ENCODE data around the gene DOHH.
A peak's percentile ranks its signal among the peaks of the same experiment; 100 is the strongest.

The DOHH gene

GRCh38 chr19:3507371-3508120, 7.1 kb upstream of the DOHH start:
- TF ChIP-seq GATA2 (IDR thresholded peaks at IDR 0.05; ENCODE audit: low read depth, low read length) (no peak), GATA3 (IDR thresholded peaks at IDR 0.05; ENCODE audit: low read depth, low read length) (no peak)

- TF ChIP-seq GATA3 (IDR thresholded peaks at IDR 0.05; ENCODE audit: low read depth, low read length) (no peak), GATA2 (IDR thresholded peaks at IDR 0.05; ENCODE audit: low read depth, low read length) (no peak)
These were observed 6.2 kb upstream of the DOHH start for GRCh38 chr19:3506384-3507340.

DNA sequence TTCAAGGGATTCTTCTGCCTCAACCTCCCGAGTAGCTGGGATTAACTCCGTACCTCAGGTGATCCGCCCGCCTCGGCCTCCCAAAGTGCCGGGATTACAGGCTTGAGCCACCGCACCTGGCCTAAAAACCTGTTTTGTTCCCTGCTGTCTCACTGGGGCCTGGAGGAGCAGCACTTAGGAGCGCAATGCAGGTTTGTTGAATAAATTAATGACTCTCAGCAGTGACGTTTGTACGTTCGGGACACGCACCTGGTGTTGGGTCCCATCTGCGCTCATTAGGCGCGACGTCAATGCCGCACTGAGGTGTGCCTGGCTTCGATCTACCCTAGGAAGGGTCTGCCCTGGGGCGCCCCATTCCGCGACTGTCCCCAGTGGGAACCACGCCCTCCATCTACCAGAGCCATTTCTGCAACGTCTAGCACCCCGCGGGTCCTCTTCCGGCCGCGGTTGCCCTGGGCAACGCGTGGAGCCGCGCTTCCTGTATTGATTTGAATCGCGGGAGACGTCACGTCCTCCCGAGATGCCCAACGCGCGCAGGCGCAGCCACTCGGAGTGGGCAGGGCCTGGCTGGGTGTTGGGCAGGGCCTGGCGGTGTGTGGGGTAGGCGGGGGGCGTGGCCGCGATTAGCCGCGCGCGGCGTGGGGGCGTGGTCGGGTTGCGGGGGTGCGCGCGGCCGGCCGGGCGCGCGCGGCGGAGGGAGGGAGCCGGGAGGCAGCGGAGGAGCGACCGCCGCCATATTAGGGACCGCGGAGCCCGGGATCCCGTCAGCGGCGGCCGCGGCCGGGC, 5.3 kb upstream of the DOHH start, which contains the start of gene FZR1:
TSS of gene FZR1 (plus strand) at position 714 of the 786 bp plus-strand sequence. CDS start 16,679 bp downstream, outside the sequence.
- TF ChIP-seq GATA2 (IDR thresholded peaks at IDR 0.05; ENCODE audit: low read depth, low read length): peak; percentile 95
- TF ChIP-seq GATA3 (IDR thresholded peaks at IDR 0.05; ENCODE audit: low read depth, low read length): no peak

DNA sequence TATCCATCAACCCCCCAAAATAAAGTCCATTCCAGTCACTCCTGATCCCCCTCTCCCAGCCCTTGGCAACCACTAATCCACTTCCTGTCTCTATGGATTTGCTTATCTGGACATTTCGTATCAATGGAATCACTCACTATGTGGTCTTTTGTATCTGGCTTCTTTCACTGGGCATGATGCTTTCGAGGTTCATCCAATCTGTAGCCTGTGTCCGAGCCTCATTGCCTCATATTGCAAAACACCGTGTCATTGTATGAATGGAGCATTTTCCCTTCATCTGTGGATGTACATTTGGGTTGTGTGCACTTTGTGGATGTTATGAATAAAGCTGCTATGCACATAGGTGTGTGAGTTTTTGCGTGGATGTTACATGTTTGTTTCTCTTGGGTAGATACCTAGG, 4.3 kb upstream of the DOHH start:
- TF ChIP-seq GATA3 (IDR thresholded peaks at IDR 0.05; ENCODE audit: low read depth, low read length) (no peak), GATA2 (IDR thresholded peaks at IDR 0.05; ENCODE audit: low read depth, low read length) (no peak)

GRCh38 chr19:3503036-3503572, 2.6 kb upstream of the DOHH start:
- no peak for TF ChIP-seq GATA2 (IDR thresholded peaks at IDR 0.05; ENCODE audit: low read depth, low read length)
- TF ChIP-seq GATA3 (IDR thresholded peaks at IDR 0.05; ENCODE audit: low read depth, low read length): no peak

DNA sequence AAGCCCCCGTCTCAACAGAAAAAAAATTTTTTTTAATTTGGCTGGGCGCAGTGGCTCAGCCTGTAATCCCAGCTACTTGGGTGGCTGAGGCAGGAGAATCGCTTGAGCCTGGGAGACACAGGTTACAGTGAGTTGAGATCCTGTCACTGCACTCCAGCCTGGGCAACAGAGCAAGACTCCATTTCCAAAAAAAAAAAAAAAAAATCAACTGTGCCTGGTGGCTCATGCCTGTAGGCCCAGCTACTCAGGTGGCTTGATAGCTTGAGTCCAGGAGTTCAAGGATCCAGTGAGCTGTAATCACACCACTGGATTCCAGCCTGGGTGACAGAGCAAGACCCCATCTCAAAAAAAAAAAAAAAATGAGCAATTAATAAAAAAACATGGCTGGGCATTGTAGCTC, 1.3 kb upstream of the DOHH start:
- TF ChIP-seq GATA3 (IDR thresholded peaks at IDR 0.05; ENCODE audit: low read depth, low read length) (no peak), GATA2 (IDR thresholded peaks at IDR 0.05; ENCODE audit: low read depth, low read length) (no peak)

GRCh38 chr19:3499738-3500428, 591 bp downstream of the DOHH start:
- TF ChIP-seq GATA2 (IDR thresholded peaks at IDR 0.05; ENCODE audit: low read depth, low read length) (no peak), GATA3 (IDR thresholded peaks at IDR 0.05; ENCODE audit: low read depth, low read length) (no peak)

GRCh38 chr19:3497757-3498520, 2.5 kb downstream of the DOHH start:
- no peak for TF ChIP-seq GATA3 (IDR thresholded peaks at IDR 0.05; ENCODE audit: low read depth, low read length)
- no peak for TF ChIP-seq GATA2 (IDR thresholded peaks at IDR 0.05; ENCODE audit: low read depth, low read length)

- no peak for TF ChIP-seq GATA3 (IDR thresholded peaks at IDR 0.05; ENCODE audit: low read depth, low read length)
- no peak for TF ChIP-seq GATA2 (IDR thresholded peaks at IDR 0.05; ENCODE audit: low read depth, low read length)
These were observed 3.8 kb downstream of the DOHH start for GRCh38 chr19:3496392-3497273.

GRCh38 chr19:3494559-3494958, 5.9 kb downstream of the DOHH start:
- no peak for TF ChIP-seq GATA2 (IDR thresholded peaks at IDR 0.05; ENCODE audit: low read depth, low read length)
- no peak for TF ChIP-seq GATA3 (IDR thresholded peaks at IDR 0.05; ENCODE audit: low read depth, low read length)

DNA sequence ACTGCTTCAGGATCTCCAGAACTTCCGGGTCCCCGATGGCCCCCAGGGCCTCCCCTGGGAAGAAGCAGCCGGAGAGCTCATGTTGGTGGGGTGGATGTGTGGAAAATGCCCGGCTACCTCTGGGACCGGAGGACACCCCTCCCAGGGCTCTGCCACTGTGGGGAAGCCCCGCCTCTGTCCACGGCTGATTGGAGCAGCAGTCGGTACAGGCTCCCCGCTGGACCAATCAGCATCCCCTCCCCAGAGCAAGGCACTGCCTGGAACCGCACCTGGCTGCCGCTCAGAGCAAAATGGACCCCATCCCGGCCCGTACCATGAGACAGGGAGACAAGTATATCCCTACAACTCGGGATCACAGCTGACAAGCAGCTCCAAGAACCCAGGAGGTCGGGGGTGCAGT, 6.4 kb downstream of the DOHH start:
- TF ChIP-seq GATA2 (IDR thresholded peaks at IDR 0.05; ENCODE audit: low read depth, low read length) (no peak), GATA3 (IDR thresholded peaks at IDR 0.05; ENCODE audit: low read depth, low read length) (no peak)

Data from SH-SY5Y (cell line).